Amniotic stem cell (primary cell): Measurements from ENCODE around the gene SPR.
A peak's percentile ranks its signal among the peaks of the same experiment; 100 is the strongest.

Experiments
- DNase-seq: peaks from one replicate; lab custom pipeline; 2025; lab: John Stamatoyannopoulos, UW

Gene SPR

GRCh38 chr2:72931280-72931910 lies 44.2 kb downstream of the SPR start:
- no peak for DNase-seq

- no peak for DNase-seq
Observed at GRCh38 chr2:72932045-72932740, 45.0 kb downstream of the SPR start.

- DNase-seq = no peak
Observed at GRCh38 chr2:72932805-72933204, 45.6 kb downstream of the SPR start.

- no peak for DNase-seq
Observed at GRCh38 chr2:72933207-72933606, 46.0 kb downstream of the SPR start.

GRCh38 chr2:72933646-72934151 lies 46.5 kb downstream of the SPR start:
- DNase-seq = no peak

- DNase-seq = no peak
Observed at GRCh38 chr2:72934683-72935610, 47.7 kb downstream of the SPR start.

GRCh38 chr2:72935611-72935957 lies 48.4 kb downstream of the SPR start:
- no peak for DNase-seq

- DNase-seq = no peak
Observed at GRCh38 chr2:72936660-72937355, 49.6 kb downstream of the SPR start.

- no peak for DNase-seq
Observed at GRCh38 chr2:72937356-72937669, 50.1 kb downstream of the SPR start.

GRCh38 chr2:72938455-72938854 lies 51.2 kb downstream of the SPR start:
- no peak for DNase-seq

GRCh38 chr2:72940361-72940760 lies 53.2 kb downstream of the SPR start:
- no peak for DNase-seq

- peak; percentile 10 for DNase-seq
Observed at GRCh38 chr2:72940786-72941185, 53.6 kb downstream of the SPR start.
